Sigmoid colon (tissue), 4 donors: Measurements from ENCODE around the gene PARD3.

Experiments
- CTCF ChIP-seq, 4 experiments: fragments of 450-650 bp in 3 of 4; fragments of 200-600 bp in 1 of 4; IDR thresholded peaks; one replicate each; pipeline ENCODE4 v1.5.1; 2016 to 2019; ENCODE audit warnings: antibody characterized with exemption in 4 of 4, mild to moderate bottlenecking in 3 of 4, moderate library complexity in 2 of 4
- EP300 ChIP-seq, 4 donors: sonication (generic); formaldehyde crosslinking; IDR thresholded peaks; one replicate each; pipeline ENCODE4 v1.6.1; 2017; ENCODE audit warnings: antibody characterized with exemption in 4 of 4
- POLR2AphosphoS5 ChIP-seq, 4 donors: sonication (generic); formaldehyde crosslinking; IDR thresholded peaks; one replicate each; pipeline ENCODE4 v1.6.1; 2017; ENCODE audit warnings: antibody characterized with exemption in 4 of 4

DNA sequence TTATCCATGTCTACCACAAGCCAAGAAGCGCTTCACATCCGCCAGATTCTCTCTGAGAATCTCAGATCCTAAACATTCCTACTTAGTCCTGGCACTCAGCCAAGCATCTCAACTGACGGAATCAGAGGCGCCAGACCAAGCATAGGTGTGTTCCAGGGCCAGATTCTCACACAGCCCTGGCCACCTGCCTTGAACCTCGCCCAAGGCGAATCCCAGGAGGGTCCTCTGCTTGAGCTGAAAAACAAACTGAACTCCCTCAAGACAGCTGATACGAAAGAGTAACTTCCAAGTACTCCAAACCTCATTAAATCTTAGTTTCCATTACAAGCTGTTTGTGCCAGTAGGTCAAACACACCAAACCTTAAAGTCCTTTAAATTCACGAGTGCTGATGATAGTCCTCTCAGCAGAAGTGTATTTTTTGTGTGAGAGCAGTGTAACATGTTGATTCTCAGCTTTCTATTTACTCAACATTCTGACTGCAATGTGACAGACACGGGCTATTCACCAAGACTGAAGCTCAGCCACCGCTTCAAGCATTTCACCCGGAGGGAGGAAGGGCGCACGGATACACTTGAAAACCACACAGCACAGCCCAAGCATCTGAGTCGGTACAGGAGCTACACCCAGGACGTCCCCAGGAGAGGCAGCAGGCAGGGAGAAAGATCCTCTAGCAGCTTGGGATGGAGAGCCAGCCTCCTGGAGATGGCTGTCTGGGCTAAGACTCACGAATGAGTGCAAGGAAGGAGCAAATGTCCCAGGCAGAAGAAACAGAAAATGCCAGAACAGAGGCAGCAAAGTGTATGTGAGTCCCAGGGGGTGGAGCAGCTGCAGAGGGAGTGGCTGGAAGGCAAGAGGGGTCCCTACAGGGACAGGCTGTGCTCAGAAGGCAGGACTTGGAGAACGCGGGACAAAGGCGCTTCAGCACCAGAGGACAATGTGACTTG is 6.0 kb downstream of the PARD3 start:
- TF ChIP-seq CTCF (IDR thresholded peaks at IDR 0.05) (no peak), POLR2AphosphoS5 (IDR thresholded peaks at IDR 0.05) (peak; percentile 3 to 66 (median 50)), EP300 (IDR thresholded peaks at IDR 0.05) (no peak)
